Measurements from ENCODE around the gene PTPRF.

The PTPRF gene

GRCh38 chr1:43534256-43534655 lies 3.6 kb downstream of the PTPRF start:
- no peak overlapping the region for H2AFZ ChIP-seq (ENCODE audit: low read depth, low read length)
- H3K9me3 ChIP-seq (ENCODE audit: low read length) = no peaks in the 10 kb centered on the region
- no peak overlapping the region for H3K4me3 ChIP-seq (ENCODE audit: low read length)
- H3K4me1 ChIP-seq (ENCODE audit: insufficient read depth, low read length) = peaks cover 24% of the 10 kb centered on the region
- no peaks in the 10 kb centered on the region for H3K27me3 ChIP-seq (ENCODE audit: insufficient read depth, low read length)
- peaks cover 16% of the 10 kb centered on the region for H3K36me3 ChIP-seq (ENCODE audit: insufficient read depth, low read length)

GRCh38 chr1:43536196-43536863 lies 5.6 kb downstream of the PTPRF start:
- no peaks in the 10 kb centered on the region for H3K27me3 ChIP-seq (ENCODE audit: insufficient read depth, low read length)
- H3K9me3 ChIP-seq (ENCODE audit: low read length) = no peaks in the 10 kb centered on the region
- H3K4me1 ChIP-seq (ENCODE audit: insufficient read depth, low read length) = peaks cover 19% of the 10 kb centered on the region
- H3K4me3 ChIP-seq (ENCODE audit: low read length) = no peak overlapping the region
- peaks cover 20% of the 10 kb centered on the region for H3K36me3 ChIP-seq (ENCODE audit: insufficient read depth, low read length)
- H2AFZ ChIP-seq (ENCODE audit: low read depth, low read length) = no peak overlapping the region

- no peak overlapping the region for H2AFZ ChIP-seq (ENCODE audit: low read depth, low read length)
- no peaks in the 10 kb centered on the region for H3K27me3 ChIP-seq (ENCODE audit: insufficient read depth, low read length)
- H3K36me3 ChIP-seq (ENCODE audit: insufficient read depth, low read length) = peaks cover 20% of the 10 kb centered on the region
- H3K4me1 ChIP-seq (ENCODE audit: insufficient read depth, low read length) = peaks cover 19% of the 10 kb centered on the region
- no peak overlapping the region for H3K4me3 ChIP-seq (ENCODE audit: low read length)
- H3K9me3 ChIP-seq (ENCODE audit: low read length) = no peaks in the 10 kb centered on the region
These were observed 6.2 kb downstream of the PTPRF start for GRCh38 chr1:43536864-43537358.

- Histone ChIP-seq H3K27me3 (ENCODE audit: insufficient read depth, low read length) (no peaks in the 10 kb centered on the region), H3K4me1 (ENCODE audit: insufficient read depth, low read length) (peaks cover 14% of the 10 kb centered on the region), H3K4me3 (ENCODE audit: low read length) (no peak overlapping the region), H3K9me3 (ENCODE audit: low read length) (no peaks in the 10 kb centered on the region), H3K36me3 (ENCODE audit: insufficient read depth, low read length) (peaks cover 23% of the 10 kb centered on the region), H2AFZ (ENCODE audit: low read depth, low read length) (no peak overlapping the region)
These were observed 6.9 kb downstream of the PTPRF start for GRCh38 chr1:43537423-43538142.

- Histone ChIP-seq H2AFZ (ENCODE audit: low read depth, low read length) (no peak overlapping the region), H3K36me3 (ENCODE audit: insufficient read depth, low read length) (peaks cover 23% of the 10 kb centered on the region), H3K4me1 (ENCODE audit: insufficient read depth, low read length) (peaks cover 9% of the 10 kb centered on the region), H3K27me3 (ENCODE audit: insufficient read depth, low read length) (no peaks in the 10 kb centered on the region), H3K9me3 (ENCODE audit: low read length) (no peaks in the 10 kb centered on the region), H3K4me3 (ENCODE audit: low read length) (no peak overlapping the region)
These were observed 7.4 kb downstream of the PTPRF start for GRCh38 chr1:43538143-43538487.

- Histone ChIP-seq H3K27me3 (ENCODE audit: insufficient read depth, low read length) (no peaks in the 10 kb centered on the region), H3K4me1 (ENCODE audit: insufficient read depth, low read length) (peaks cover 5% of the 10 kb centered on the region), H2AFZ (ENCODE audit: low read depth, low read length) (no peak overlapping the region), H3K36me3 (ENCODE audit: insufficient read depth, low read length) (peaks cover 23% of the 10 kb centered on the region), H3K9me3 (ENCODE audit: low read length) (no peaks in the 10 kb centered on the region), H3K4me3 (ENCODE audit: low read length) (no peak overlapping the region)
These were observed 8.3 kb downstream of the PTPRF start for GRCh38 chr1:43538969-43539368.

GRCh38 chr1:43539726-43540434 lies 9.2 kb downstream of the PTPRF start:
- Histone ChIP-seq H2AFZ (ENCODE audit: low read depth, low read length) (no peak overlapping the region), H3K4me3 (ENCODE audit: low read length) (no peak overlapping the region), H3K9me3 (ENCODE audit: low read length) (no peaks in the 10 kb centered on the region), H3K36me3 (ENCODE audit: insufficient read depth, low read length) (peaks cover 23% of the 10 kb centered on the region), H3K4me1 (ENCODE audit: insufficient read depth, low read length) (peaks cover 10% of the 10 kb centered on the region), H3K27me3 (ENCODE audit: insufficient read depth, low read length) (no peaks in the 10 kb centered on the region)

GRCh38 chr1:43540653-43541071 lies 10.0 kb downstream of the PTPRF start:
- no peak overlapping the region for H3K4me3 ChIP-seq (ENCODE audit: low read length)

GRCh38 chr1:43541141-43541540 lies 10.5 kb downstream of the PTPRF start:
- Histone ChIP-seq H2AFZ (ENCODE audit: low read depth, low read length) (no peak overlapping the region), H3K36me3 (ENCODE audit: insufficient read depth, low read length) (peaks cover 23% of the 10 kb centered on the region), H3K9me3 (ENCODE audit: low read length) (no peaks in the 10 kb centered on the region), H3K4me3 (ENCODE audit: low read length) (no peak overlapping the region), H3K4me1 (ENCODE audit: insufficient read depth, low read length) (peaks cover 23% of the 10 kb centered on the region), H3K27me3 (ENCODE audit: insufficient read depth, low read length) (no peaks in the 10 kb centered on the region)

More at GRCh38 chr1:43540653-43541071, 10.0 kb downstream of the PTPRF start:
- Histone ChIP-seq H3K4me1 (ENCODE audit: insufficient read depth, low read length) (peaks cover 18% of the 10 kb centered on the region), H3K9me3 (ENCODE audit: low read length) (no peaks in the 10 kb centered on the region), H2AFZ (ENCODE audit: low read depth, low read length) (no peak overlapping the region), H3K27me3 (ENCODE audit: insufficient read depth, low read length) (no peaks in the 10 kb centered on the region), H3K36me3 (ENCODE audit: insufficient read depth, low read length) (peaks cover 23% of the 10 kb centered on the region)

- H3K9me3 ChIP-seq (ENCODE audit: low read length) = no peaks in the 10 kb centered on the region
- H3K4me1 ChIP-seq (ENCODE audit: insufficient read depth, low read length) = peaks cover 30% of the 10 kb centered on the region
- H3K27me3 ChIP-seq (ENCODE audit: insufficient read depth, low read length) = no peaks in the 10 kb centered on the region
- no peak overlapping the region for H3K4me3 ChIP-seq (ENCODE audit: low read length)
- no peak overlapping the region for H2AFZ ChIP-seq (ENCODE audit: low read depth, low read length)
- H3K36me3 ChIP-seq (ENCODE audit: insufficient read depth, low read length) = peaks cover 23% of the 10 kb centered on the region
These were observed 11.2 kb downstream of the PTPRF start for GRCh38 chr1:43541721-43542401.

- Histone ChIP-seq H3K9me3 (ENCODE audit: low read length) (no peaks in the 10 kb centered on the region), H3K4me1 (ENCODE audit: insufficient read depth, low read length) (peaks cover 39% of the 10 kb centered on the region), H3K36me3 (ENCODE audit: insufficient read depth, low read length) (peaks cover 20% of the 10 kb centered on the region), H3K4me3 (ENCODE audit: low read length) (no peak overlapping the region), H2AFZ (ENCODE audit: low read depth, low read length) (no peak overlapping the region), H3K27me3 (ENCODE audit: insufficient read depth, low read length) (no peaks in the 10 kb centered on the region)
These were observed 12.1 kb downstream of the PTPRF start for GRCh38 chr1:43542527-43543458.

- Histone ChIP-seq H3K36me3 (ENCODE audit: insufficient read depth, low read length) (peaks cover 14% of the 10 kb centered on the region), H2AFZ (ENCODE audit: low read depth, low read length) (no peak overlapping the region), H3K4me3 (ENCODE audit: low read length) (no peak overlapping the region), H3K27me3 (ENCODE audit: insufficient read depth, low read length) (no peaks in the 10 kb centered on the region), H3K4me1 (ENCODE audit: insufficient read depth, low read length) (peaks cover 45% of the 10 kb centered on the region), H3K9me3 (ENCODE audit: low read length) (no peaks in the 10 kb centered on the region)
These were observed 12.9 kb downstream of the PTPRF start for GRCh38 chr1:43543567-43543966.

Data from neuron (in vitro differentiated cells).